ENCODE data around the gene NETO2.

DNA sequence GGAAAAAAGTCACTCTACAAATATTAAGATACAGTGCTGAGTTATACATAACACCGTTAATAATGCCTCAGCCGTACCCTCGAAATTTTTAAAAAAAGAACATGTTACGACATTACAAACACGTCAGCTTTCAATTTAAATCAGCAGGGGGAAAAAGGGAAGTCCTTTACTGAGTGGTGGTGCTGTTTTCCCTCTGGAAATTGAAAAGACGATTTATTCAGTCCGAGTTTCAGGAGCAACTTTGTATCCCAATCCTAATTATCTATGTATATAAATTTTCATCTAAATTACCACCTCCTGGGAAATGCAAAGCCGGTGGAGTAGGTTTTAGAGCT lies 1.3 kb downstream of the NETO2 start:
- no peak for TF ChIP-seq CTCF (IDR thresholded peaks at IDR 0.05)
- TF ChIP-seq POLR2A (IDR thresholded peaks at IDR 0.05), result no peak
- TF ChIP-seq EP300 (IDR thresholded peaks at IDR 0.05), result no peak

All from upper lobe of left lung (tissue), 4 donors.